Adipocyte (in vitro differentiated cells): Measurements from ENCODE around the gene ZNHIT1.
A peak's percentile ranks its signal among the peaks of the same experiment; 100 is the strongest.

Source experiments
- DNase-seq: peaks from one replicate; pipeline ENCODE4 v3.0.0-alpha.2; 2015; ENCODE audit warnings: low read depth
- H3K27me3 ChIP-seq: replicated peaks from 2 replicates; pipeline ENCODE4 v1.7.0; 2013; ENCODE audit warnings: mild to moderate bottlenecking, low read length, moderate library complexity; ENCODE audit not compliant: control insufficient read depth, insufficient read depth
- H3K36me3 ChIP-seq: 2 replicates; pipeline ENCODE4 v1.7.0; 2013; ENCODE audit warnings: low read length, mild to moderate bottlenecking, moderate library complexity; ENCODE audit not compliant: control insufficient read depth, insufficient read depth, severe bottlenecking
- H3K4me1 ChIP-seq: 2 replicates; pipeline ENCODE4 v1.7.0; 2013; ENCODE audit warnings: mild to moderate bottlenecking, low read length, moderate library complexity; ENCODE audit not compliant: control insufficient read depth, insufficient read depth
- H3K4me3 ChIP-seq: 2 replicates; pipeline ENCODE4 v1.7.0; 2013; ENCODE audit warnings: mild to moderate bottlenecking, low read length, moderate library complexity
- H3K9ac ChIP-seq: 2 replicates; pipeline ENCODE4 v1.7.0; 2013; ENCODE audit warnings: mild to moderate bottlenecking, low read length, moderate library complexity
- H3K9me3 ChIP-seq: 2 replicates; pipeline ENCODE4 v1.7.0; 2013; ENCODE audit warnings: mild to moderate bottlenecking, low read length, moderate library complexity; ENCODE audit not compliant: control insufficient read depth

Gene ZNHIT1

DNA sequence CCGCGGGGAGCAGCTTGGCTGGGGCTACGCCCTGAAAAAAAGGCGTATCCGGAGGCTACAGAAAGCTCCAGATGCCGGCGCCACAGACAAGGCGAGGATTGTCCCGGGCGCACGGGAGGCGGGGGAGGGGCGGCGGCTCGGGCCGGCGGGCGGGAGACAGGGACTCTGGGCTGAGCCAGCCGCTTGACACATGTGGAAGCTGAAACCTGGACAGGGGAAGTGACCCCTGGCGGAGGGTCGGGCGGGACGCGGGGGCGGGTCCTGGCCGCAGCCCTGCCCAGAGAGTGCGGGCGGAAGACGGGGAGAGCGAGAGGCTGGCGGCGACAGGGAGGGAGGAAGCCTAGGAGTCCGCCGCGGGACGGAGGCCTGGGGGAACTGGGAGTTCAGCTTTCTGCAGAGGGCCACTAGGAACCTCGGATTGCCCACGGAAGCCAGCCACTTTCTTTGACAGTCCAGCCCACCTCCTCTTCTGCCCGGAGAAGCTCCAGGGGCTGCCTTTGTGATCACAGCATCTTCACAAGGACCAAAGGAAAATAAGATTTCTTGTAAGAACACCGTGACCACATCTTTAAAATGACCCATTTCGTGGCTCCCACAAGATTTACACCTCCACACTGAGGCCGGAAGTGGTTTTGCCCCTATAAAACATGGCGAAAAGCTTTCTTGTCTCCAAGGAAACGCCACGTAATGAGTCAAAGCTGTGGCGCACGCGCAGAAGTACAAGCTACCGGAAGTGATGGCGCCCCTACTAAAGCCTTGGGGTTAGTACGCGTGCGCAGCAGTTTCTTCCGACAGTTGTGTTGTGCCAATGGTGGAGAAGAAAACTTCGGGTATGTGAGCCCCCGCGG lies at the start of gene ZNHIT1, which contains the start of gene PLOD3:
ZNHIT1 (plus strand) TSS at position 778 of the 848 bp plus-strand sequence; CDS start at position 809, 31 bp downstream.
PLOD3 (minus strand) TSS at position 194 of the 848 bp plus-strand sequence. CDS start 307 bp downstream, outside the sequence.
- Histone ChIP-seq H3K27me3 (no peaks in the 10 kb centered on the region), H3K4me1 (peaks cover 48% of the 10 kb centered on the region), H3K4me3 (peak within 1 kb of the TSS; percentile 97), H3K9me3 (no peaks in the 10 kb centered on the region), H3K9ac (peak within 1 kb of the TSS; percentile 99), H3K36me3 (peaks cover 31% of the 10 kb centered on the region)
- peak; percentile 100 for DNase-seq

DNA sequence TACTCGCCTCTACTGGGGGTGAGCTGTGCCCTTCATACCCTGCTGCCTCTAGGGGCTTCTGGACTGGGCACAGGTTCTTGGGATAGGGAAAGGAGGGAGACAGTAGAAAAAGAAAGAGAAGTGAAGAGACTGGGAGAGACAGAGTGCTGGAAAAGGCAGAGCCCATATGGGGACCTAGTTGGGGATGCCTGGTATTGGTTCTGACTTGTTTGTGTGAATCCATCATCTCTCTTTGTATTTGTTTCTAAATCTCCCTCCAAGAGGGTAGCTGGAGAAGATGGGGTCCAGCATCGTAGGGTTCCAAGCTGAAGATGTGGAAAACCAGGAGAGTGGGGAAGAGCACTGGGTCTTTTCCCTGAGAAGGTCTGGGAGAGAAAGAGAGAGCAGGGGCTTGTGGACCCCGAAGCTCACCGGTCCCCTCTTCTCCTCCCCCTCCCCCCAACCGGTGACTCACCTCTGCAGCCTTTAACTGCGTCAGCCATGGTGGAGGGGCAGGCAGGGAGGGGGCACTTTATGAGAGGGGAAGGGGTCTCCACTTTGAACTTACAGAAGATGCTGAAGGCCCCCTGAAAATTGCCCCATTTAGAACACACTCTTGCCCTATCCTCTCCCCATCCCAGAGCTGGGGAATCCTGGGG lies 49.4 kb upstream of the ZNHIT1 start:
- DNase-seq: no peak
- Histone ChIP-seq H3K36me3 (no peaks in the 10 kb centered on the region), H3K27me3 (peaks cover 70% of the 10 kb centered on the region), H3K4me1 (peaks cover 25% of the 10 kb centered on the region), H3K4me3 (no peak overlapping the region), H3K9me3 (no peaks in the 10 kb centered on the region), H3K9ac (no peak overlapping the region)

DNA sequence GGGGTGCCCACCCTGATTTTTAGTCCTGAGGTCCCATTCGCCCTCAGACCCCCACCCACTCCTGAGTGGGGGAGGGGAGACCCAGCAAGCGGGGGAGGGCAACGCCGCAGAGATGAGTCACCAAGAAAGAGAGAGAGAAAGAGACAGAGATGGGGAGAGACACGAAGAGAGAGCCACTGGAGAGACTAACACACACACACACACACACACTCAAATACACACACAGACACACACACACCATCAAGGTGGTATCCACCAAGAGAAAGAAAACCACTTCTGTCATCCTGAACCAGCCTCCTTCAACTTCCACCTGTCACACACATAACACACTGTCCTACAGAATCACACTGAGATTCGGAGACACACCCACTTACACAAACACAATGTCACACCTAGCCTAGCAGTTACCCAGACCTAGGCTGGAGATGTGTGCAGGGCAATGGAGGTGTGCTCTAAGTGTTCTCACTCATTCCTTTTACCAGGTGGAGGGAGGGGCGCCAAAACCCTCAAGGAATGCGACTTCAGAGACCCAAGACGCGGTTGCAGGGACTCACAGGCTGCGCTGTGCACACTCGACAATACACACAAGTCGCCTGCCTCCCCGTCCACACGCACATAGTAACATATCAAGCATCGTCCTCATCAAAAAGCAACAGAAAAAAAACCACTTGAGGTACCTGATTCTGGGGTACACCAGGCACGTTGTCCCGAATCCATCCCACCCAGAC lies 48.7 kb upstream of the ZNHIT1 start:
- H3K4me1 ChIP-seq: peaks cover 21% of the 10 kb centered on the region
- DNase-seq: no peak
- no peak overlapping the region for H3K4me3 ChIP-seq
- H3K36me3 ChIP-seq: no peaks in the 10 kb centered on the region
- H3K9me3 ChIP-seq: no peaks in the 10 kb centered on the region
- H3K27me3 ChIP-seq: peaks cover 75% of the 10 kb centered on the region
- H3K9ac ChIP-seq: no peak overlapping the region

DNA sequence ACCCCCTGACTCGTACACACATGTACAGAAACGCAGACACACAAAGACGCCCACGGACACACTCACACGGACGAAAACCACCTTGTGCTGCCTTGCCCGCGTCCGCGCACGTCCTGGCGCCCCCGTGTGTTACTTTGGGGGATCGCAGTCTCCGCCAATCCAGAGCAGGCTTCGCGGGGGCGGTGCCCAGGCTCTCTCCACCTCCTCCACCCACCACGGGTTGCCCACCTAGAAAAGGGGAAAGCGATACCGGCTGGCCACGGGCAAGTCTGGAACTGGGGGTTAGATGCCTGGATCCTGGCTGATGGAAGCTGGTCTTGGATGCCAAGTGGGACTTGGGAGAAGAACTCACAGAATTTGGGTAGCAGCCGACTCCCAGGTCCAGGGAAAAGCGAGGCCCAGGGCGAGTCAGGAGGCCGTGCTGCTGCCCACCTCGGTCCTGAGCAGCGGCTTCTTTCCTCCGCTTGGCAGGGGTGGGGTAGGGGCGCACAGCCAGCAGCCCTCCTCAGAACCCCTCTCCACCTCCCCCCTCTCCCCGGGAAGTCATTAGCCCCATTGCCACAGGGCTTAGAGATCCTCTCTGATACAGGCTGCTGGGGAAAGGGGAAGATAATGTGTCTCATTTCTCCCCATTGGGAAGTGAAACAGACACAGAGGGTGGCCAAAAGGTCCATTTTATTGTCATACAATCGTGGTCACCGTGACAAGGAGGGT lies 48.0 kb upstream of the ZNHIT1 start:
- H3K9ac ChIP-seq: no peak overlapping the region
- H3K4me1 ChIP-seq: peaks cover 17% of the 10 kb centered on the region
- H3K9me3 ChIP-seq: no peaks in the 10 kb centered on the region
- H3K36me3 ChIP-seq: no peaks in the 10 kb centered on the region
- H3K27me3 ChIP-seq: peaks cover 80% of the 10 kb centered on the region
- DNase-seq: peak; percentile 87
- no peak overlapping the region for H3K4me3 ChIP-seq

DNA sequence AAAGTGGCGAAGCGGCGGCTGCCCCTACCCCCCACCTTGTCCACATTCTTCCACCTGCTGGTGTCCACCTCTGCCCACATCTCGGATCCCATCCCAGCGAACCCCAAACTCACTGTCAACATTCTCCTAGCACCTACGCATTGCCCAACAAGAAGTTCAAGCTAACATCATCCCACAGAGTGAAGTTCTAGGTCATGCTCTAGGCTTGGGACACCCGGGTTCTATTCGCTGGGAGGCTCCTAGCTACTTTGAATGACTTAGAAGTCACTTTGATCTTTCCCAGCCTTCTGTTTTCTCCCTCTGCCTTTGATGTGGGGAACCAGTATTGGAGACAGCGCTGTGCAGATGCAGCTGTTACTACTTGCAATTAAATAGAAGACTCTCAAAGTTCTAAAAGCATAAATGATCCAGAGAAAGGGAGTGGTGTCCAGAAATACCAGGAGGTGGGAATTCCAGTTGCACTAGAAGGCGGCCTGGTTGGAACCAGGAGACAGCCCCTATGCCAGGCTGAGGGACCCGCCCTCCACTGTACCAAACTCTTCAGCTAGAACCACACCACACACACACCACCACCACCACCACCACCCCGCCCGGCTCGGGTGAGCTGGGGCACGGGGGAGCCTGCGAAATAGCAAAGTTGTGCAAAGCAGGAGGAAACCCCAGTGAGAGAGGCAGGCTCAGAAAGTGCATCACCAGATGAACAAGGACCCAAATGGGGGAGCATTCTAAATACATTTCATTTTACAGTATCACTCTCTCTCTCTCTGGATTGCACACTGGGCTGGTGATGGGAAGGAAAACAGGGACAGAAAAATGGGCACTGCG lies 47.1 kb upstream of the ZNHIT1 start:
- H3K4me1 ChIP-seq: peaks cover 12% of the 10 kb centered on the region
- DNase-seq: no peak
- H3K27me3 ChIP-seq: peaks cover 85% of the 10 kb centered on the region
- H3K36me3 ChIP-seq: no peaks in the 10 kb centered on the region
- H3K9ac ChIP-seq: no peak overlapping the region
- H3K9me3 ChIP-seq: no peaks in the 10 kb centered on the region
- no peak overlapping the region for H3K4me3 ChIP-seq

DNA sequence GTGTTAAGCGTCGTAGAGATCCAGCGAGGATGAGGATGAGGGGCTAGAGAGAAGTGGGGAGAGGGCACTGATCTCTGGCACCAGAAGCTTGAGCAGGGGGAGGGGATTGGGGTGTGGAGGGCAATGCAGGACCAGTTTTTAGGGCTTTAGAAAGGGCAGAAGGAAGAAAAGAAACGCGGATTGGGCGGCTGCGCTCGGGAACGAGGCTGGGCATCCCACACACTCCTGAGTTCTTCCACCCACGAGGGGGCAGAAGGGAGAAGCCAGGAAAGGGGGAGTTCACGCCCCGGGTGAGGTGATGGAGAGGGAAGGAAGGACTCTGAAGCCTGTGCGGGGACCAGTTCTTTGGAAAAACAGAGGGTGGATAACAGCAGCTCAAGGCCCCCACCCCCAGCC lies 46.5 kb upstream of the ZNHIT1 start:
- DNase-seq: peak; percentile 37
- H3K4me3 ChIP-seq: no peak overlapping the region
- H3K9ac ChIP-seq: no peak overlapping the region
- no peaks in the 10 kb centered on the region for H3K36me3 ChIP-seq
- H3K4me1 ChIP-seq: peaks cover 11% of the 10 kb centered on the region
- H3K27me3 ChIP-seq: peaks cover 85% of the 10 kb centered on the region
- no peaks in the 10 kb centered on the region for H3K9me3 ChIP-seq

DNA sequence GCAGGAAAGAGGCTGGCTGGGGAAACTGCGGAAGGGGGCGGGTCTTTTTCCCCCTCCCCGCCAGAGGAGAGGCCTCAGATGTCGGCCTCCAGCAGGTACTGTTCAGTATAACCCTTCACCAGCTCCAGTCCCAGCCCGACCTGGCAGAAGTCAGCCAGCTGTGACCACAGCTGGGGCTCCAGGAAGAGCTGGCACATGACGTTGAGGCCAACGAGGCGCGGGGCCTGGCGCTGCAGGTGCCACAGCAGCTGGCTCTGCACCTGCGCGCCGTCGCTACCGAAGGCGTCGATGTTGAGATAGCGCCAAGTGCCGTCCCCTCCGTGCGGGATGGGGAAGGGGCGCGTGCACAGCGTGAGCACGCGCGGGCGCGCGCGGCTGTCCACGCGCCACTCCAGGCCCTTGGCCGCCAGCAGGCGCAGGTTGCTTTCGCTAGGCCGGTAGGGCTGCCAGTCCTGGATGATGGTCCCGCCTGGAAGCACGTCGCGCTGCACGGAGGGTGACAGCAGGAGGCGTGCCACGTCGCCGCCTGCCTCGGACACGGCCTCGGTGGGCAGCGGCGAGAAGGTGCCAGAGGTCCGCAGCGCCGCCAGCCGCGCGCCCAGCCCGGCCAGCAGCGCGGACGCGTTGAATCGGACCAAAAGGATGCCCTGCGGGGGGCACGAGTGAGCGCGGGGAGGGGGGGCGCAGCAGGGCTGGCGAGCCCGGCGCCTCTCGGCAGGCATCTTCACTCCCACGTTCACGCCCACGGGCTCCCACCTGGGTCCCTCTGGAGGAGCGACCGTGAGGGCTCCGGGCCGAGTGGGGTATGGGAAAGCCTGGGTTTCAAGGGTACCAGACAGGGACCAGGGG lies 45.7 kb upstream of the ZNHIT1 start:
- Histone ChIP-seq H3K9ac (no peak overlapping the region), H3K4me3 (no peak overlapping the region), H3K36me3 (no peaks in the 10 kb centered on the region), H3K9me3 (no peaks in the 10 kb centered on the region), H3K27me3 (peaks cover 88% of the 10 kb centered on the region), H3K4me1 (peaks cover 11% of the 10 kb centered on the region)
- no peak for DNase-seq

DNA sequence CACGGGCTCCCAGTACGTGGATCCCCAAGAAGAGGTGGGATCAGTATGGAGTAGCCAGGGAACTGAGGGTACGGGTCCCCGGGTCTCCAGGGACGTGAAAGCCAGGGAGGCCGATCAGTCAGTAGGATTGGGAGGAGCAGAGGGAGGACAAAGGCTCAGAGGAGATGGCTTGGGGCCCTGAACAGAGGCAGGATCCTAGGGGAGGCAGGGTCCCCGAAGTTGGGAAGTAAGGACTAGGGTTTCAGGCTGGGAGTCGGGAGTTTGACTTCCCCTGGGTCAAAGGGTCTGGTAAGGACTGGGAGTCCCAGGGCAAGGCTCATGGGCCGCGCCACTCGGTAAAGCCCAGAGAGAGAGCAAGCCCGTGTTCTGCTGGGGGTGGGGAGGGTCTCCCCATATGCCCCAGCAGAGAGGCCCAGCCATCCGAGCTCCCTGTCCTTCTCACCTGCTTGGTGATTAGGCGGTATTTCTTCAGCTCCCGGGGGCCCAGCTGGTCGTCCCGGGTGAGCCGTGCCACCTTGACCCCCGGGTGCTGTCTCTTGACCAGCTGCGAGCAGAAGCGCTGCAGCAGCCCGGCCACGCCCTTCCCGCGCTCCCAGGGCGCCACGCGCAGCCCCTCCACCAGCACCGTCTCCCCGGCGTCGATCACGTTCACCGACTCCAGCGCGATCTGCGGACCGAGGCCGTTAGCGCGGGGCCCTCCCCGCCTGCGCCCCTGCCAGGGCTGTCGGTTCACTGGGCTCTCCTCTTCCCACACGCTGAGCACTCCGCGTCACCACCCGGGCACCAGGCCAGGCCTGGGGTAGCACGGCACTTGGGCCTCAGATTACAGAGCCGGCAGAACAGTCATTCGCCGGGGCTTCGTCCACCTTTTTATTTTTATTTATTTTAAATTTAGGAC lies 44.9 kb upstream of the ZNHIT1 start:
- Histone ChIP-seq H3K9ac (no peak overlapping the region), H3K27me3 (peaks cover 89% of the 10 kb centered on the region), H3K4me3 (peak overlapping the region; percentile 56), H3K36me3 (no peaks in the 10 kb centered on the region), H3K4me1 (peaks cover 11% of the 10 kb centered on the region), H3K9me3 (no peaks in the 10 kb centered on the region)
- DNase-seq: peak; percentile 92

DNA sequence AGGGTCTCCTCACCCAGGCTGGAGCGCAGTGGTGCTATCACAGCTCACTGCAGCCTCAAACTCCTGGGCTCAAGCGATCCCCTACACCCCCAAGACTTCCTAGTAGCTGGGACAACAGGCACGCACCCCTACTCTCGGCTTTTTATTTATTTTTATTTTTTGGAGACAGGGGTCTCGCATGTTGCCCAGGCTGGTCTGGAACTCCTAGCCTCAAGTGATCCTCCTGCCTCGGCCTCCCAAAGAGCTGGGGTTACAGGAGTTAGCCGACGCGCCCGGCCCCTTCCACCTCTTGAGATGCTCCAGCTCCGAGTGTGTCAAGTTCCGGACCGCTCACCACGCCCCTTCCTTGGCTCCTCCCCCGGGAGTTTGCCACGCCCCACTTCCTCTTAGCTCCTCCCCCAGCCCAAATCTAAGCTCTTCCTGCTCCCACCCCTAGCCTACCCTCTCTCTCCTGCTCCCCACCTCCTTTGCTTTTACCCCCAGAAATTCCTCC lies 44.2 kb upstream of the ZNHIT1 start:
- Histone ChIP-seq H3K4me3 (no peak overlapping the region), H3K27me3 (peaks cover 85% of the 10 kb centered on the region), H3K9me3 (no peaks in the 10 kb centered on the region), H3K36me3 (no peaks in the 10 kb centered on the region), H3K9ac (no peak overlapping the region), H3K4me1 (peaks cover 11% of the 10 kb centered on the region)
- peak; percentile 76 for DNase-seq
